ENCODE data around the gene KCNG4. TPM values are rescaled to one million over a fixed set of nuclear protein-coding genes. Genes with fewer than 3 reads are reported as not detected.

KCNG4 gene
- polyA plus RNA-seq, 1 donor from 2014 or later, result not detected

GRCh38 chr16:84233748-84234147, 6.1 kb downstream of the KCNG4 start:
- H4K20me1 ChIP-seq (ENCODE audit: insufficient read depth), result no peaks in the 10 kb centered on the region
- H3K79me2 ChIP-seq (replicated peaks; ENCODE audit: insufficient read depth, low read length), result no peaks in the 10 kb centered on the region
- no peaks in the 10 kb centered on the region for H3K36me3 ChIP-seq (ENCODE audit: insufficient read depth, low read length)
- no peak overlapping the region for H3K27ac ChIP-seq (ENCODE audit: low read length)
- no peak overlapping the region for H3K4me3 ChIP-seq (ENCODE audit: low read length)
- no peaks in the 10 kb centered on the region for H3K9me2 ChIP-seq (ENCODE audit: insufficient read depth, low read length)
- no peaks in the 10 kb centered on the region for H3K9me3 ChIP-seq (ENCODE audit: low read length)
- no peaks in the 10 kb centered on the region for H3F3A ChIP-seq (ENCODE audit: insufficient read depth, low read length, poor library complexity, severe bottlenecking)
- no peak overlapping the region for H3K4me2 ChIP-seq (ENCODE audit: low read length)
- TF ChIP-seq RAD21 (conservative IDR thresholded peaks at IDR 0.05) (no peak), EP300 (conservative IDR thresholded peaks at IDR 0.05; ENCODE audit: poor library complexity, severe bottlenecking) (no peak), TAF1 (IDR thresholded peaks at IDR 0.05; ENCODE audit: low read depth) (no peak), REST (IDR thresholded peaks at IDR 0.05; ENCODE audit: borderline replicate concordance) (no peak), SMC3 (conservative IDR thresholded peaks at IDR 0.05; ENCODE audit: poor library complexity) (no peak), MXI1 (conservative IDR thresholded peaks at IDR 0.05; ENCODE audit: poor library complexity, severe bottlenecking) (no peak)
- no peak overlapping the region for H3K9ac ChIP-seq (ENCODE audit: low read length)
- H2AFZ ChIP-seq (ENCODE audit: low read depth, low read length), result no peak overlapping the region
- H3K27me3 ChIP-seq (ENCODE audit: insufficient read depth, low read depth, low read length), result no peaks in the 10 kb centered on the region

- Histone ChIP-seq H3K9ac (ENCODE audit: low read length) (no peak overlapping the region), H3K4me2 (ENCODE audit: low read length) (no peak overlapping the region), H3K4me3 (ENCODE audit: low read length) (no peak overlapping the region), H3K27ac (ENCODE audit: low read length) (no peak overlapping the region), H3K36me3 (ENCODE audit: insufficient read depth, low read length) (no peaks in the 10 kb centered on the region), H3F3A (ENCODE audit: insufficient read depth, low read length, poor library complexity, severe bottlenecking) (no peaks in the 10 kb centered on the region), H3K27me3 (ENCODE audit: insufficient read depth, low read depth, low read length) (no peaks in the 10 kb centered on the region), H2AFZ (ENCODE audit: low read depth, low read length) (no peak overlapping the region), H4K20me1 (ENCODE audit: insufficient read depth) (no peaks in the 10 kb centered on the region), H3K9me2 (ENCODE audit: insufficient read depth, low read length) (no peaks in the 10 kb centered on the region), H3K9me3 (ENCODE audit: low read length) (no peaks in the 10 kb centered on the region), H3K79me2 (replicated peaks; ENCODE audit: insufficient read depth, low read length) (no peaks in the 10 kb centered on the region)
- no peak for TF ChIP-seq REST (IDR thresholded peaks at IDR 0.05; ENCODE audit: borderline replicate concordance)
- no peak for TF ChIP-seq MXI1 (conservative IDR thresholded peaks at IDR 0.05; ENCODE audit: poor library complexity, severe bottlenecking)
- TF ChIP-seq EZH2 (IDR thresholded peaks at IDR 0.05; ENCODE audit: borderline replicate concordance, insufficient read depth, low read length, poor library complexity, severe bottlenecking), result no peak
- TF ChIP-seq POLR2AphosphoS5 (IDR thresholded peaks at IDR 0.05), result no peak
- no peak for TF ChIP-seq TAF1 (IDR thresholded peaks at IDR 0.05; ENCODE audit: low read depth)
- no peak for TF ChIP-seq RAD21 (conservative IDR thresholded peaks at IDR 0.05)
- no peak for TF ChIP-seq SMC3 (conservative IDR thresholded peaks at IDR 0.05; ENCODE audit: poor library complexity)
- TF ChIP-seq EP300 (conservative IDR thresholded peaks at IDR 0.05; ENCODE audit: poor library complexity, severe bottlenecking), result no peak
- TF ChIP-seq CTCF (IDR thresholded peaks at IDR 0.05; ENCODE audit: poor library complexity, severe bottlenecking), result no peak
Measured at GRCh38 chr16:84232969-84233368, 6.8 kb downstream of the KCNG4 start.

Data from neural cell (in vitro differentiated cells).